B cell (primary cell): Measurements from ENCODE around the gene CACNA1A. TPM values are rescaled to one million over a fixed set of nuclear protein-coding genes. Genes with fewer than 3 reads are reported as not detected.

Source experiments
- ATAC-seq: fragments of 200-7000 bp; cut with Tn5 transposase; one replicate; pipeline ENCODE4 v1.10.0; 2021; ENCODE audit warnings: low read depth, mild to moderate bottlenecking, moderate number of reproducible peaks, moderate library complexity
- CTCF ChIA-PET: fragments of 350-600 bp; sonication (Branson Sonifier 250); formaldehyde crosslinking; loops from one replicate; lab custom pipeline; 2021; ENCODE audit warnings: antibody characterized with exemption, inconsistent platforms; lab: Charles Lee
- POLR2A ChIA-PET: fragments of 350-600 bp; sonication (Branson Sonifier 250); formaldehyde crosslinking; loops from one replicate; lab custom pipeline; 2021; ENCODE audit warnings: antibody characterized with exemption; lab: Charles Lee
- DNase-seq: peaks from one replicate; pipeline ENCODE4 v3.0.0; 2013
- H2AFZ ChIP-seq: 2 replicates; pipeline ENCODE4 v1.6.1; 2012; ENCODE audit warnings: mild to moderate bottlenecking, low read depth, low read length; ENCODE audit not compliant: insufficient read depth, poor library complexity, severe bottlenecking
- H3K27ac ChIP-seq, 2 donors: 1 replicate in 1 of 2; 2 replicates in 1 of 2; pipeline ENCODE4 v1.5.1; 2012 to 2013; ENCODE audit warnings: low read length in 2 of 2, mild to moderate bottlenecking in 2 of 2, moderate library complexity in 1 of 2
- H3K27me3 ChIP-seq, 4 experiments: fragments of 200-600 bp in 1 of 4; sonication (generic) in 1 of 4; replicated peaks in 1 of 4; 1 replicate in 2 of 4; 2 replicates in 2 of 4; pipeline versions ENCODE4 v1.6.1 to v1.7.0; 2013 to 2016; ENCODE audit warnings: low read length in 3 of 4, mild to moderate bottlenecking in 2 of 4, mixed read lengths in 1 of 4, moderate library complexity in 1 of 4; ENCODE audit not compliant: insufficient read depth in 4 of 4, control insufficient read depth in 3 of 4; ENCODE audit errors: control extremely low read depth in 1 of 4
- H3K36me3 ChIP-seq, 2 experiments: replicated peaks in 1 of 2; 1 replicate in 1 of 2; 2 replicates in 1 of 2; pipeline versions ENCODE4 v1.6.1 to v1.7.1; 2013; ENCODE audit warnings: low read length in 1 of 2; ENCODE audit not compliant: insufficient read depth in 2 of 2, control insufficient read depth in 1 of 2; ENCODE audit errors: control extremely low read depth in 1 of 2, extremely low read depth in 1 of 2
- H3K4me1 ChIP-seq, 2 donors: fragments of 200-600 bp in 1 of 2; sonication (generic) in 1 of 2; 1 replicate in 1 of 2; 2 replicates in 1 of 2; pipeline versions ENCODE4 v1.5.1 to v1.6.1; 2013 to 2017; ENCODE audit warnings: low read length in 2 of 2; ENCODE audit not compliant: control insufficient read depth in 2 of 2, insufficient read depth in 2 of 2
- H3K4me2 ChIP-seq: replicated peaks from 2 replicates; pipeline ENCODE3; 2012; ENCODE audit warnings: mild to moderate bottlenecking, low read depth, low read length; ENCODE audit not compliant: poor library complexity, severe bottlenecking
- H3K4me3 ChIP-seq, 5 experiments: fragments of 200-600 bp in 1 of 5; sonication (generic) in 1 of 5; 1 replicate in 3 of 5; 2 replicates in 2 of 5; pipeline versions ENCODE4 v1.5.1 to v1.7.0; 2011 to 2016; ENCODE audit warnings: low read length in 4 of 5, mild to moderate bottlenecking in 4 of 5, low read depth in 2 of 5, control low read depth in 1 of 5, moderate library complexity in 1 of 5; ENCODE audit not compliant: insufficient read depth in 1 of 5; ENCODE audit errors: control extremely low read depth in 1 of 5, extremely low read depth in 1 of 5
- H3K79me2 ChIP-seq: fragments of 200-600 bp; sonication (generic); one replicate; pipeline ENCODE4 v1.6.0; 2016; ENCODE audit warnings: low read length; ENCODE audit not compliant: control insufficient read depth, insufficient read depth
- H3K9ac ChIP-seq: fragments of 200-600 bp; sonication (generic); 2 replicates; pipeline ENCODE4 v1.6.1; 2017; ENCODE audit warnings: mild to moderate bottlenecking, low read length, moderate library complexity
- H3K9me3 ChIP-seq, 3 donors: one replicate each; pipeline versions ENCODE4 v1.6.1 to v1.7.1; 2013; ENCODE audit warnings: low read length in 2 of 3; ENCODE audit not compliant: control insufficient read depth in 2 of 3, insufficient read depth in 1 of 3; ENCODE audit errors: control extremely low read depth in 1 of 3
- H4K20me1 ChIP-seq: 2 replicates; pipeline ENCODE4 v1.6.0; 2012; ENCODE audit warnings: mild to moderate bottlenecking, low read length; ENCODE audit not compliant: insufficient read depth, control insufficient read depth, poor library complexity, severe bottlenecking
- H3K27ac Mint-ChIP-seq: one replicate; pipeline ENCODE4 v1.8.0; 2021; ENCODE audit warnings: mixed read lengths
- H3K27me3 Mint-ChIP-seq: one replicate; pipeline ENCODE4 v1.8.0; 2021; ENCODE audit warnings: mixed read lengths
- H3K4me1 Mint-ChIP-seq: one replicate; pipeline ENCODE4 v1.8.0; 2021; ENCODE audit warnings: mixed read lengths
- H3K4me3 Mint-ChIP-seq: one replicate; pipeline ENCODE4 v1.8.0; 2021; ENCODE audit warnings: mixed read lengths
- H3K9me3 Mint-ChIP-seq: one replicate; pipeline ENCODE4 v1.8.0; 2022; ENCODE audit warnings: mixed read lengths; ENCODE audit not compliant: insufficient read depth
- CTCF ChIP-seq: fragments of 200-600 bp; IDR thresholded peaks from one replicate; pipeline ENCODE4 v1.8.0; 2022; ENCODE audit warnings: antibody characterized with exemption, mild to moderate bottlenecking
- EZH2 ChIP-seq: IDR thresholded peaks from 2 replicates; pipeline ENCODE4 v1.6.1; 2012; ENCODE audit warnings: borderline replicate concordance, low read depth, mild to moderate bottlenecking, moderate library complexity, low read length; ENCODE audit not compliant: insufficient read depth, poor library complexity, severe bottlenecking
- WGBS: methylation state at CpG from one replicate; pipeline ENCODE4 v1.1.5; 2013; ENCODE audit warnings: missing lambda C conversion rate; ENCODE audit not compliant: insufficient coverage; 5-methylcytosine and 5-hydroxymethylcytosine counted together
- intact Hi-C: fragments of 100-400 bp; cut with micrococcal nuclease; formaldehyde crosslinking; loops from one replicate; pipeline ENCODE4 v1.10.0; 2022
- polyA plus RNA-seq: library from polyadenylated mRNA; depleted of rRNA; stranded (reverse); fragments of >200 nt; gene quantifications from 2 replicates; pipeline ENCODE4 v1.2.3, GENCODE V29; 2012
- total RNA-seq, 2 donors: library from RNA; stranded (reverse); fragments of 120-200 nt in 1 of 2; gene quantifications; 1 replicate in 1 of 2; 2 replicates in 1 of 2; pipeline versions ENCODE4 v1.2.3 to v1.2.4, GENCODE V29; 2013 to 2022

The CACNA1A gene
- total and polyA plus RNA-seq, 2 donors (not counting 1 experiment from before 2014, with no cell fraction given) = 1.2 to 1.3 TPM

GRCh38 chr19:13252569-13253335, 253.5 kb downstream of the CACNA1A start:
- no peak for DNase-seq
- no peaks in the 10 kb centered on the region for H3K79me2 ChIP-seq
- no peak for ATAC-seq
- no peak overlapping the region for H3K9ac ChIP-seq
- Mint-ChIP-seq H3K4me3 (no peak overlapping the region), H3K9me3 (peaks cover 5% of the 10 kb centered on the region), H3K27me3 (peaks cover 8% of the 10 kb centered on the region), H3K27ac (no peak overlapping the region), H3K4me1 (peaks cover 2% of the 10 kb centered on the region)
- H2AFZ ChIP-seq = no peak overlapping the region
- CTCF ChIA-PET = interaction anchor here (1.4 kb wide), 1 partner anchor 125 kb away, joined by 3 read pairs; no protein-coding TSS in a partner anchor
- peaks cover 0 to 5% (median 1%) of the 10 kb centered on the region in 4 experiments for H3K27me3 ChIP-seq
- H3K36me3 ChIP-seq = no peaks in the 10 kb centered on the region
- H3K4me3 ChIP-seq = no peak overlapping the region
- no peak overlapping the region for H3K27ac ChIP-seq
- intact Hi-C loops = no loop called here
- H3K9me3 ChIP-seq = peaks cover 0 to 6% (median 4%) of the 10 kb centered on the region in 3 donors
- WGBS = 95% methylated on average over 7 of the region's 11 CpGs
- POLR2A ChIA-PET = no interaction called here
- TF ChIP-seq CTCF (no peak), EZH2 (no peak)
- H3K4me2 ChIP-seq = no peak overlapping the region
- no peaks in the 10 kb centered on the region for H3K4me1 ChIP-seq
- H4K20me1 ChIP-seq = no peaks in the 10 kb centered on the region

GRCh38 chr19:13244920-13245319, 261.4 kb downstream of the CACNA1A start:
- H2AFZ ChIP-seq = no peak overlapping the region
- no peaks in the 10 kb centered on the region for H3K9me3 Mint-ChIP-seq
- H3K27me3 ChIP-seq = no peaks in the 10 kb centered on the region
- DNase-seq = no peak
- intact Hi-C loops = no loop called here
- H3K9me3 ChIP-seq = peaks cover 0 to 6% (median 0%) of the 10 kb centered on the region in 3 donors
- H3K27ac ChIP-seq = no peak overlapping the region
- H3K27ac Mint-ChIP-seq = no peak overlapping the region
- H3K36me3 ChIP-seq = no peaks in the 10 kb centered on the region
- no peaks in the 10 kb centered on the region for H3K27me3 Mint-ChIP-seq
- peaks cover 6 to 10% of the 10 kb centered on the region in 2 donors for H3K4me1 ChIP-seq
- H3K9ac ChIP-seq = no peak overlapping the region
- no peaks in the 10 kb centered on the region for H3K79me2 ChIP-seq
- no peak for TF ChIP-seq EZH2
- 93% methylated on average over 12 of the region's 12 CpGs for WGBS
- no peak overlapping the region for H3K4me2 ChIP-seq
- H3K4me1 Mint-ChIP-seq = peaks cover 26% of the 10 kb centered on the region
- no peak overlapping the region for H3K4me3 Mint-ChIP-seq
- ATAC-seq = no peak
- ChIA-PET CTCF (interaction anchor here (1.2 kb wide), 1 partner anchor 28 kb away, joined by 3 read pairs; no protein-coding TSS in a partner anchor), POLR2A (interaction anchor here (0.6 kb wide), 2 partner anchors 38 to 55 kb away, joined by 3 to 6 read pairs; no protein-coding TSS in a partner anchor)
- H3K4me3 ChIP-seq = no peak overlapping the region
- H4K20me1 ChIP-seq = no peaks in the 10 kb centered on the region
